Endothelial cell of umbilical vein (primary cell): ENCODE data around the gene ZNF319. TPM values are rescaled to one million over a fixed set of nuclear protein-coding genes. Genes with fewer than 3 reads are reported as not detected.

Experiments used
- BruUV-seq: library from RNA; stranded (reverse); fragments of 400-500 nt; replicated peaks from 2 replicates; lab custom pipeline; 2021; lab: Mats Ljungman, UMichigan
- CTCF ChIA-PET: fragments of 300-600, 350-600 bp; sonication (Branson Sonifier 250); formaldehyde crosslinking; loops from one replicate; lab custom pipeline; 2021; ENCODE audit warnings: antibody characterized with exemption, inconsistent platforms; lab: Charles Lee
- POLR2A ChIA-PET: fragments of 300-600, 350-600 bp; sonication (Branson Sonifier 250); formaldehyde crosslinking; loops from one replicate; lab custom pipeline; 2021; ENCODE audit warnings: antibody characterized with exemption, inconsistent platforms; lab: Charles Lee
- DNase-seq: peaks from one replicate; pipeline ENCODE4 v3.0.0-alpha.2; 2011; ENCODE audit warnings: low read depth, low spot score
- FAIRE-seq: peaks from 2 replicates; lab custom pipeline; 2011; peaks lifted over from hg19 to GRCh38; lab: Jason Lieb, UNC
- H2AFZ ChIP-seq: 2 replicates; pipeline ENCODE4 v1.6.0; 2012; ENCODE audit warnings: low read depth, low read length, control low read depth, inconsistent platforms
- H3K27ac ChIP-seq: 2 replicates; pipeline ENCODE4 v1.5.1; 2011; ENCODE audit warnings: low read depth, mild to moderate bottlenecking, control low read depth, low read length, moderate library complexity; ENCODE audit not compliant: insufficient read depth
- H3K27me3 ChIP-seq, 2 experiments: 2 replicates each; pipeline versions ENCODE4 v1.6.0 to v1.6.1; 2011; ENCODE audit warnings: low read length in 2 of 2, mixed read lengths in 1 of 2; ENCODE audit not compliant: control insufficient read depth in 2 of 2, insufficient read depth in 2 of 2
- H3K36me3 ChIP-seq, 2 experiments: 2 replicates in 1 of 2; 3 replicates in 1 of 2; pipeline ENCODE4 v1.5.1; 2011; ENCODE audit warnings: low read length in 2 of 2, mild to moderate bottlenecking in 1 of 2, moderate library complexity in 1 of 2; ENCODE audit not compliant: control insufficient read depth in 2 of 2, insufficient read depth in 2 of 2; ENCODE audit errors: extremely low read depth in 1 of 2
- H3K4me1 ChIP-seq: 3 replicates; pipeline ENCODE4 v1.5.1; 2011; ENCODE audit warnings: mild to moderate bottlenecking, low read length; ENCODE audit not compliant: control insufficient read depth, insufficient read depth; ENCODE audit errors: extremely low read depth
- H3K4me2 ChIP-seq: 2 replicates; pipeline ENCODE4 v1.6.1; 2011; ENCODE audit warnings: low read length, control low read depth, mixed read lengths; ENCODE audit not compliant: insufficient read depth
- H3K4me3 ChIP-seq, 3 experiments: fragments of 200-600 bp in 1 of 3; sonication (generic), shearing (Covaris generic) in 1 of 3; replicated peaks in 1 of 3; 2 replicates each; pipeline ENCODE4 v1.5.1; 2011 to 2016; ENCODE audit warnings: control low read depth in 3 of 3, low read length in 3 of 3, mild to moderate bottlenecking in 2 of 3, inconsistent platforms in 1 of 3, low read depth in 1 of 3, moderate library complexity in 1 of 3; ENCODE audit not compliant: insufficient read depth in 1 of 3
- H3K79me2 ChIP-seq: 2 replicates; pipeline ENCODE4 v1.6.0; 2012; ENCODE audit warnings: low read length, inconsistent platforms; ENCODE audit not compliant: control insufficient read depth, insufficient read depth
- H3K9ac ChIP-seq: replicated peaks from 2 replicates; pipeline ENCODE3; 2011; ENCODE audit warnings: low read length, control low read depth; ENCODE audit not compliant: insufficient read depth; ENCODE audit errors: extremely low read depth
- H3K9me1 ChIP-seq: replicated peaks from 3 replicates; pipeline ENCODE4 v1.6.0; 2011; ENCODE audit warnings: mild to moderate bottlenecking, low read length; ENCODE audit not compliant: control insufficient read depth, insufficient read depth; ENCODE audit errors: extremely low read depth
- H3K9me3 ChIP-seq: replicated peaks from 2 replicates; pipeline ENCODE4 v1.5.1; 2012; ENCODE audit warnings: low read length, inconsistent platforms; ENCODE audit not compliant: control insufficient read depth, insufficient read depth
- H4K20me1 ChIP-seq: replicated peaks from 2 replicates; pipeline ENCODE3; 2011; ENCODE audit warnings: mild to moderate bottlenecking, low read length; ENCODE audit not compliant: control insufficient read depth, insufficient read depth; ENCODE audit errors: extremely low read depth
- CTCF ChIP-seq, 2 donors: IDR thresholded peaks; 1 replicate in 1 of 2; 2 replicates in 1 of 2; pipeline ENCODE4 v1.5.1; 2011; ENCODE audit warnings: low read length in 2 of 2, mild to moderate bottlenecking in 2 of 2, moderate library complexity in 2 of 2, control low read depth in 1 of 2, inconsistent platforms in 1 of 2, low read depth in 1 of 2; ENCODE audit not compliant: insufficient read depth in 1 of 2; ENCODE audit errors: extremely low read depth in 1 of 2
- EZH2 ChIP-seq: IDR thresholded peaks from 2 replicates; pipeline ENCODE4 v1.6.1; 2012; ENCODE audit warnings: borderline replicate concordance, low read depth, mild to moderate bottlenecking, moderate library complexity, low read length, inconsistent platforms; ENCODE audit not compliant: severe bottlenecking
- FOS ChIP-seq: IDR thresholded peaks from 2 replicates; pipeline ENCODE4 v1.6.1; 2011; ENCODE audit warnings: mild to moderate bottlenecking, low read length, moderate library complexity, borderline replicate concordance; ENCODE audit not compliant: insufficient read depth
- GATA2 ChIP-seq: IDR thresholded peaks from 2 replicates; pipeline ENCODE4 v1.7.0; 2011; ENCODE audit warnings: low read depth, mild to moderate bottlenecking, moderate library complexity, mixed read lengths, low read length; ENCODE audit not compliant: insufficient read length, insufficient read depth
- JUN ChIP-seq: IDR thresholded peaks from 2 replicates; pipeline ENCODE4 v1.6.1; 2011; ENCODE audit warnings: borderline replicate concordance, low read depth; ENCODE audit not compliant: insufficient read length, insufficient read depth
- MYC ChIP-seq: IDR thresholded peaks from one replicate; pipeline ENCODE4 v1.6.1; 2011; ENCODE audit warnings: mild to moderate bottlenecking, low read depth, low read length
- POLR2A ChIP-seq: IDR thresholded peaks from 2 replicates; pipeline ENCODE4 v1.6.1; 2012; ENCODE audit warnings: low read depth, mild to moderate bottlenecking, control low read depth, low read length
- POLR2AphosphoS5 ChIP-seq: IDR thresholded peaks from 2 replicates; pipeline ENCODE4 v1.6.1; 2012; ENCODE audit warnings: low read depth, mild to moderate bottlenecking, control low read depth, low read length, moderate library complexity; ENCODE audit not compliant: insufficient read depth
- dilution Hi-C: fragments of 300-500 bp; cut with MboI; formaldehyde crosslinking; loops from one replicate; pipeline ENCODE4 v1.15.0; 2019; ENCODE audit warnings: low sequenced_read_pairs; ENCODE audit not compliant: extremely low pct_ligation_motif_present
- intact Hi-C: fragments of 100-400 bp; cut with micrococcal nuclease; formaldehyde crosslinking; loops from one replicate; pipeline ENCODE4 v1.10.0; 2022
- polyA plus RNA-seq, 4 experiments: library from polyadenylated mRNA; depleted of rRNA in 3 of 4; stranded (reverse) in 3 of 4; unstranded in 1 of 4; fragments of >200 nt; gene quantifications; 2 replicates each; pipeline versions ENCODE4 v1.2.1 to v1.2.3, GENCODE V29; 2011 to 2012; ENCODE audit warnings: missing spikeins in 1 of 4
- total RNA-seq: library from RNA; stranded (reverse); gene quantifications from 2 replicates; pipeline ENCODE4 v1.2.3, GENCODE V29; 2021
- TF ChIP-seq, protein P1 (sequence below): IDR thresholded peaks from 2 replicates; pipeline ENCODE4 v1.6.1; 2011; ENCODE audit not compliant: insufficient read depth, insufficient read length

Gene ZNF319
- total and polyA plus RNA-seq, 2 donors (not counting 3 experiments of a cell fraction or from before 2014, with no cell fraction given) = 5.4 to 9.9 TPM

- intact Hi-C loops = no loop called here
- Histone ChIP-seq H3K79me2 (peaks cover 4% of the 10 kb centered on the region), H3K4me3 (peak overlapping the region; percentile 25 to 90 (median 38)), H3K9ac (peak overlapping the region; percentile 68), H4K20me1 (no peaks in the 10 kb centered on the region), H3K9me3 (no peaks in the 10 kb centered on the region), H3K4me2 (peak overlapping the region; percentile 53), H3K36me3 (peaks cover 2 to 14% of the 10 kb centered on the region in 2 experiments), H3K9me1 (no peaks in the 10 kb centered on the region), H3K4me1 (peaks cover 23% of the 10 kb centered on the region), H3K27me3 (no peaks in the 10 kb centered on the region), H2AFZ (peak overlapping the region; percentile 2), H3K27ac (no peak overlapping the region)
- DNase-seq (peak; percentile 25), FAIRE-seq (peak; percentile 75)
- BruUV-seq = TSS peak; percentile 18
- CTCF ChIA-PET = interaction anchor here (0.7 to 3.5 kb wide), 14 partner anchors 10 to 423 kb away, joined by 3 to 36 read pairs (median 4); partner anchors contain the start of gene CFAP20
- no peak for TF ChIP-seq EZH2
- TF ChIP-seq, protein P1, sequence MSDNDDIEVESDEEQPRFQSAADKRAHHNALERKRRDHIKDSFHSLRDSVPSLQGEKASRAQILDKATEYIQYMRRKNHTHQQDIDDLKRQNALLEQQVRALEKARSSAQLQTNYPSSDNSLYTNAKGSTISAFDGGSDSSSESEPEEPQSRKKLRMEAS = no peak
- TF ChIP-seq GATA2 = no peak
- no peak for TF ChIP-seq MYC
- no peak for TF ChIP-seq POLR2AphosphoS5
- TF ChIP-seq POLR2A = no peak
- no peak for TF ChIP-seq JUN
- no peak for TF ChIP-seq FOS
- no peak for TF ChIP-seq CTCF (IDR thresholded peaks at IDR 0.05; ENCODE audit: extremely low read depth in 1 of 2, insufficient read depth in 1 of 2, low read depth in 1 of 2, low read length in 2 of 2)
- POLR2A ChIA-PET = no interaction called here
- dilution Hi-C loops = no loop called here
Measured at GRCh38 chr16:57999366-57999970, 1.0 kb downstream of the ZNF319 start.
